HEK293 (cell line): ENCODE measurements around the gene ARSB.

Experiments used
- CTCF ChIA-PET: fragments of 350-600 bp; formaldehyde crosslinking; extraction: SDS; loops from one replicate; lab custom pipeline; 2021; ENCODE audit warnings: antibody characterized with exemption; lab: Yijun Ruan, JAX
- POLR2A ChIA-PET: fragments of 300-600 bp; formaldehyde crosslinking; extraction: SDS; loops from one replicate; lab custom pipeline; 2020; ENCODE audit warnings: antibody characterized with exemption, inconsistent platforms; lab: Yijun Ruan, JAX
- H3K27ac ChIP-seq: fragments of 200-500 bp; sonication (Bioruptor generic); 2 replicates; pipeline ENCODE4 v1.5.1; 2014; ENCODE audit warnings: low read depth, low read length, control low read depth, inconsistent platforms; ENCODE audit errors: extremely low read depth
- H3K36me3 ChIP-seq, 2 experiments: fragments of 200-500 bp in 1 of 2; sonication (Bioruptor generic) in 1 of 2; 1 replicate in 1 of 2; 2 replicates in 1 of 2; pipeline ENCODE4 v1.5.1; 2014 to 2017; ENCODE audit warnings: inconsistent platforms in 2 of 2, low read length in 2 of 2; ENCODE audit not compliant: control insufficient read depth in 2 of 2, insufficient read depth in 1 of 2
- H3K4me1 ChIP-seq: fragments of 200-500 bp; sonication (Bioruptor generic); 2 replicates; pipeline ENCODE4 v1.5.1; 2014; ENCODE audit warnings: mild to moderate bottlenecking, low read length, inconsistent platforms; ENCODE audit not compliant: control insufficient read depth, insufficient read depth
- H3K4me3 ChIP-seq: 2 replicates; pipeline ENCODE4 v1.5.1; 2011; ENCODE audit warnings: low read depth, mild to moderate bottlenecking, control low read depth, low read length, moderate library complexity
- H3K9me3 ChIP-seq: fragments of 200-500 bp; sonication (Bioruptor generic); 2 replicates; pipeline ENCODE4 v1.5.1; 2014; ENCODE audit warnings: low read depth, low read length, inconsistent platforms; ENCODE audit not compliant: control insufficient read depth, insufficient read depth
- BCL11B ChIP-seq: fragments of 450-650 bp; formaldehyde crosslinking; IDR thresholded peaks from 2 replicates; pipeline ENCODE4 v1.5.1; 2016; ENCODE audit warnings: low read depth, missing biosample characterization, missing genetic modification characterization
- EGR2 ChIP-seq: fragments of 450-650 bp; formaldehyde crosslinking; IDR thresholded peaks from 2 replicates; pipeline ENCODE4 v1.5.1; 2016; ENCODE audit warnings: low read depth, missing biosample characterization, missing genetic modification characterization
- PATZ1 ChIP-seq: fragments of 450-650 bp; formaldehyde crosslinking; IDR thresholded peaks from 2 replicates; pipeline ENCODE4 v1.5.1; 2016; ENCODE audit warnings: missing biosample characterization, missing genetic modification characterization
- PRDM10 ChIP-seq: fragments of 450-650 bp; formaldehyde crosslinking; IDR thresholded peaks from 2 replicates; pipeline ENCODE4 v1.5.1; 2016; ENCODE audit warnings: missing biosample characterization, missing genetic modification characterization
- SP3 ChIP-seq: fragments of 450-650 bp; formaldehyde crosslinking; IDR thresholded peaks from 2 replicates; pipeline ENCODE4 v1.5.1; 2016; ENCODE audit warnings: missing biosample characterization, missing genetic modification characterization
- TRIM28 ChIP-seq: IDR thresholded peaks from 2 replicates; pipeline ENCODE4 v1.6.1; 2011; ENCODE audit warnings: low read length, control low read depth, borderline replicate concordance
- YY2 ChIP-seq: fragments of 450-650 bp; formaldehyde crosslinking; IDR thresholded peaks from 2 replicates; pipeline ENCODE4 v1.5.1; 2016; ENCODE audit warnings: missing biosample characterization, missing genetic modification characterization
- ZBTB48 ChIP-seq: fragments of 450-650 bp; formaldehyde crosslinking; IDR thresholded peaks from 2 replicates; pipeline ENCODE4 v1.5.1; 2016; ENCODE audit warnings: missing biosample characterization, missing genetic modification characterization
- ZNF10 ChIP-seq: fragments of 450-650 bp; formaldehyde crosslinking; IDR thresholded peaks from 2 replicates; pipeline ENCODE4 v1.5.1; 2017; ENCODE audit warnings: missing biosample characterization, missing genetic modification characterization
- ZNF16 ChIP-seq: fragments of 450-650 bp; formaldehyde crosslinking; IDR thresholded peaks from 2 replicates; pipeline ENCODE4 v1.5.1; 2016; ENCODE audit warnings: low read depth, missing biosample characterization, missing genetic modification characterization
- ZNF211 ChIP-seq: fragments of 450-650 bp; formaldehyde crosslinking; IDR thresholded peaks from 2 replicates; pipeline ENCODE4 v1.5.1; 2016; ENCODE audit warnings: low read depth, missing biosample characterization, missing genetic modification characterization
- ZNF221 ChIP-seq: fragments of 450-650 bp; formaldehyde crosslinking; IDR thresholded peaks from 2 replicates; pipeline ENCODE4 v1.5.1; 2017; ENCODE audit warnings: missing biosample characterization, missing genetic modification characterization, borderline replicate concordance
- ZNF248 ChIP-seq: fragments of 450-650 bp; formaldehyde crosslinking; IDR thresholded peaks from 2 replicates; pipeline ENCODE4 v1.5.1; 2017; ENCODE audit warnings: missing biosample characterization, missing genetic modification characterization
- ZNF292 ChIP-seq: fragments of 450-650 bp; formaldehyde crosslinking; IDR thresholded peaks from 2 replicates; pipeline ENCODE4 v1.5.1; 2016; ENCODE audit warnings: low read depth, missing biosample characterization, missing genetic modification characterization, borderline replicate concordance
- ZNF335 ChIP-seq: fragments of 450-650 bp; formaldehyde crosslinking; conservative IDR thresholded peaks from 2 replicates; pipeline ENCODE4 v1.5.1; 2016; ENCODE audit warnings: missing biosample characterization, missing genetic modification characterization
- ZNF354C ChIP-seq: fragments of 450-650 bp; formaldehyde crosslinking; IDR thresholded peaks from 2 replicates; pipeline ENCODE4 v1.5.1; 2016; ENCODE audit warnings: missing biosample characterization, missing genetic modification characterization, low read depth, borderline replicate concordance
- ZNF596 ChIP-seq: fragments of 450-650 bp; IDR thresholded peaks from 2 replicates; pipeline ENCODE4 v1.5.0; 2018; ENCODE audit warnings: missing biosample characterization, mild to moderate bottlenecking, missing genetic modification characterization, moderate library complexity
- ZNF660 ChIP-seq: fragments of 450-650 bp; IDR thresholded peaks from 2 replicates; pipeline ENCODE4 v1.5.1; 2018; ENCODE audit warnings: missing biosample characterization, mild to moderate bottlenecking, missing genetic modification characterization
- ZNF704 ChIP-seq: fragments of 450-650 bp; formaldehyde crosslinking; IDR thresholded peaks from 2 replicates; pipeline ENCODE4 v1.5.1; 2016; ENCODE audit warnings: missing biosample characterization, missing genetic modification characterization
- ZNF776 ChIP-seq: fragments of 450-650 bp; formaldehyde crosslinking; IDR thresholded peaks from 2 replicates; pipeline ENCODE4 v1.5.0; 2017; ENCODE audit warnings: missing biosample characterization, missing genetic modification characterization, borderline replicate concordance
- ZNF792 ChIP-seq: fragments of 450-650 bp; formaldehyde crosslinking; IDR thresholded peaks from 2 replicates; pipeline ENCODE4 v1.5.1; 2016; ENCODE audit warnings: missing biosample characterization, missing genetic modification characterization
- TF ChIP-seq, protein P1 (sequence below): fragments of 450-650 bp; formaldehyde crosslinking; IDR thresholded peaks from 2 replicates; pipeline ENCODE4 v1.5.1; 2016; ENCODE audit warnings: missing biosample characterization, missing genetic modification characterization
- TF ChIP-seq, protein P2 (sequence below): fragments of 450-650 bp; formaldehyde crosslinking; conservative IDR thresholded peaks from 2 replicates; pipeline ENCODE4 v1.5.1; 2016; ENCODE audit warnings: low read depth, missing biosample characterization, missing genetic modification characterization

ARSB gene

GRCh38 chr5:78757269-78758053 lies 227.6 kb downstream of the ARSB start (continued):
- TF ChIP-seq ZNF354C (tag by site-specific recombination) (no peak), ZNF16 (tag by site-specific recombination) (no peak), PATZ1 (tag by site-specific recombination) (0 out of 2 replicates have a peak, but pooled peaks have one; percentile 35), ZNF660 (tag by site-specific recombination) (peak; percentile 47), ZNF221 (tag by site-specific recombination) (no peak), ZNF248 (tag by site-specific recombination) (no peak), ZNF704 (tag by site-specific recombination) (no peak), EGR2 (tag by site-specific recombination) (no peak), YY2 (tag by site-specific recombination) (no peak), ZNF792 (tag by site-specific recombination) (no peak)
- TF ChIP-seq, protein P1, sequence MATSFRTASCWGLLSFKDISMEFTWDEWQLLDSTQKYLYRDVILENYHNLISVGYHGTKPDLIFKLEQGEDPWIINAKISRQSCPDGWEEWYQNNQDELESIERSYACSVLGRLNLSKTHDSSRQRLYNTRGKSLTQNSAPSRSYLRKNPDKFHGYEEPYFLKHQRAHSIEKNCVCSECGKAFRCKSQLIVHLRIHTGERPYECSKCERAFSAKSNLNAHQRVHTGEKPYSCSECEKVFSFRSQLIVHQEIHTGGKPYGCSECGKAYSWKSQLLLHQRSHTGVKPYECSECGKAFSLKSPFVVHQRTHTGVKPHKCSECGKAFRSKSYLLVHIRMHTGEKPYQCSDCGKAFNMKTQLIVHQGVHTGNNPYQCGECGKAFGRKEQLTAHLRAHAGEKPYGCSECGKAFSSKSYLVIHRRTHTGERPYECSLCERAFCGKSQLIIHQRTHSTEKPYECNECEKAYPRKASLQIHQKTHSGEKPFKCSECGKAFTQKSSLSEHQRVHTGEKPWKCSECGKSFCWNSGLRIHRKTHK (tag by site-specific recombination), result no peak
- TF ChIP-seq, all 188 proteins: peak for 8

DNA sequence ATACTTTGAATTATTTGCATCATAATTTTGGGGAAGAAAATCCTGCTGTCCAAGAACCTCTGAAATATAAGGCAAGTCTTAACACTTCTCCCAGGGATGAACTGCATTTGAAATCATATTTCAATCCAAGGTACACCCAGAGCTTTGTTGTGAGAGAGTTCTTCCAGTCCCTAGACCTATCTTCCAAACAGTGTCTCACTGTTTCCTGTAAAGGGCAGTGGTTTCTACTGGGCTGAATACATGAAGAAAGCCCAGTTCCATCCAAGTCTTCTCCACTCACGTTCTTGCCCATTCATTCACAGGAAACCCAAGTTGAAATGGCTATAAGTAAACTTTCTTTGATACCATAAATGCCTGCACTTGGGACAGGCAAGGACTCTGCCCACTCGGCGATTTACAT lies 228.3 kb downstream of the ARSB start:
- Histone ChIP-seq H3K36me3 (no peaks in the 10 kb centered on the region), H3K4me3 (no peak overlapping the region), H3K4me1 (peaks cover 6% of the 10 kb centered on the region; the same call in 1 of the 2 replicates), H3K9me3 (no peaks in the 10 kb centered on the region), H3K27ac (no peak overlapping the region)
- ChIA-PET POLR2A (no interaction called here), CTCF (interaction anchor here (0.6 to 0.7 kb wide), 3 partner anchors 15 to 516 kb away, joined by 3 to 5 read pairs (median 3); no protein-coding TSS in a partner anchor)
- TF ChIP-seq ZNF335 (no peak), ZNF596 (tag by site-specific recombination) (no peak), PRDM10 (tag by site-specific recombination) (no peak), ZBTB48 (no peak), ZNF776 (tag by site-specific recombination) (no peak), TRIM28 (no peak), ZNF10 (tag by site-specific recombination) (no peak), ZNF292 (tag by site-specific recombination) (no peak), SP3 (no peak), BCL11B (tag by site-specific recombination) (no peak), ZNF211 (tag by site-specific recombination) (no peak)
- TF ChIP-seq, protein P2, sequence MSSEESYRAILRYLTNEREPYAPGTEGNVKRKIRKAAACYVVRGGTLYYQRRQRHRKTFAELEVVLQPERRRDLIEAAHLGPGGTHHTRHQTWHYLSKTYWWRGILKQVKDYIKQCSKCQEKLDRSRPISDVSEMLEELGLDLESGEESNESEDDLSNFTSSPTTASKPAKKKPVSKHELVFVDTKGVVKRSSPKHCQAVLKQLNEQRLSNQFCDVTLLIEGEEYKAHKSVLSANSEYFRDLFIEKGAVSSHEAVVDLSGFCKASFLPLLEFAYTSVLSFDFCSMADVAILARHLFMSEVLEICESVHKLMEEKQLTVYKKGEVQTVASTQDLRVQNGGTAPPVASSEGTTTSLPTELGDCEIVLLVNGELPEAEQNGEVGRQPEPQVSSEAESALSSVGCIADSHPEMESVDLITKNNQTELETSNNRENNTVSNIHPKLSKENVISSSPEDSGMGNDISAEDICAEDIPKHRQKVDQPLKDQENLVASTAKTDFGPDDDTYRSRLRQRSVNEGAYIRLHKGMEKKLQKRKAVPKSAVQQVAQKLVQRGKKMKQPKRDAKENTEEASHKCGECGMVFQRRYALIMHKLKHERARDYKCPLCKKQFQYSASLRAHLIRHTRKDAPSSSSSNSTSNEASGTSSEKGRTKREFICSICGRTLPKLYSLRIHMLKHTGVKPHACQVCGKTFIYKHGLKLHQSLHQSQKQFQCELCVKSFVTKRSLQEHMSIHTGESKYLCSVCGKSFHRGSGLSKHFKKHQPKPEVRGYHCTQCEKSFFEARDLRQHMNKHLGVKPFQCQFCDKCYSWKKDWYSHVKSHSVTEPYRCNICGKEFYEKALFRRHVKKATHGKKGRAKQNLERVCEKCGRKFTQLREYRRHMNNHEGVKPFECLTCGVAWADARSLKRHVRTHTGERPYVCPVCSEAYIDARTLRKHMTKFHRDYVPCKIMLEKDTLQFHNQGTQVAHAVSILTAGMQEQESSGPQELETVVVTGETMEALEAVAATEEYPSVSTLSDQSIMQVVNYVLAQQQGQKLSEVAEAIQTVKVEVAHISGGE (tag by site-specific recombination), result no peak
